ENCODE results near the gene GARIN5B.

The GARIN5B gene

DNA sequence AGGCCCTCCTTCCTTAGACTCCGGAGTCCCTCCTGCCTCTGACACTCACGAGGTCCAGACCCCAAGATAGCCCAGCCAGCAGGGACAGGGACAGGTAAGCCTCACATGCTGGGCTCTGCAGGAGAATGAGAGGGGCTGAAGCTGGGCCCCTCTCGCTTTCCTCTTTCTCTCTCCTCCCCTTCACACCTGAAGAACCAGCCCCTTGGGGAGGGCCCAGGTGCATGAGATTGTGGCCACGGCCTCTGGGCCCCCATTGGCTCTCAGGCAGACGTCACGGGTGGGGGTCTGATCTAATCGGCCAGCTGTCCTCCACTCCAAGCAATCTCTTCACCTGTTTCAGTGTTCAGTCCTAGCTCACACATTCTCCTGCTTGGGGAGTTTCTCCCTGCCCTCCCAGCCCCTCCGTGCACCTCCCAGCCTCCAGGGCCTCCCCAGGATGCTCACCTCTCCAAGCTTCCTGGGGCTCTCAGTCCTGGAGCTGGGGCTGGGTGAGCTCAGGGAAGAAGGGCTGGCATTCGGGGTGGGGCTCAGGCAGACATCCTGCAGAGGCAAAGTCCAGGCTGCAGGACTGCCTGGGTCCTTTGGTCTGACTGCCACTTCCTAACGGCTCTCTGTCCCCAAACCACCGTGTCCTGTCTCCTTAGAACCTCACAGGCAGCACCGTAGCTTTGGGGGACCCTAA is 40.7 kb downstream of the GARIN5B start:
- no peak for DNase-seq (ENCODE audit: low spot score)

DNA sequence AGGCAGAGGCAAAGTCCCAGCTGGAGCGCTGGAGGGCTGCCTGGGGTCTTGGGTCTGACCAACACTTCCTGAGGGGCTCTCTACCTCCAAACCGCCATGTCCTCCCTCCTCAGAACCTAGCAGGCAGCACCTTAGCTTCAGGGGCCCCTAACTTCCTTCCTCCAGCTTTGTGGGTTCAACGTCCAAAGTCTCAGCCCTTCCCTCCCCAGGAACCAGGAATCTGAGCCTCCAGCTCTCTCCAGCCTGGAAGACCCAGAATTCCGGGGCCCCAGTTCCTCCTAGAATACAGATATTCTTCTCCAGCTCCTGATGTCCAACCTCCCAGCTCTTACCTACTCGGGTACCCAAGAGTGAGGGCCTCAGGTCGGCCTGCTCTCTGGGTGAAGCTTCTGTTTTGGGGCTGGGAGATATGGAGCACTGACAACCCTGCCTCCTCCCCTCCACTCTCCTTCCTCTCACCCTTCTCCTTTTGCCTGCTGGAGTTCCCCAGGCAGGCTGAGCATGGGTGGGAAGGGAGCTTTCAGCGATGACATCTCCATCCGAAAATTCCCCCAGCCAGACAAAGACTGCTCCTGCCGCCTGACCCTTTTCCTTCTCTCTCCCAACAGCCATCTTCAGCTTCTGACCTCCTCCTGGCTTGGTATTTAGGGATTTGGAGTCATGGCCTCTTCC is 41.5 kb downstream of the GARIN5B start:
- no peak for DNase-seq (ENCODE audit: low spot score)

DNA sequence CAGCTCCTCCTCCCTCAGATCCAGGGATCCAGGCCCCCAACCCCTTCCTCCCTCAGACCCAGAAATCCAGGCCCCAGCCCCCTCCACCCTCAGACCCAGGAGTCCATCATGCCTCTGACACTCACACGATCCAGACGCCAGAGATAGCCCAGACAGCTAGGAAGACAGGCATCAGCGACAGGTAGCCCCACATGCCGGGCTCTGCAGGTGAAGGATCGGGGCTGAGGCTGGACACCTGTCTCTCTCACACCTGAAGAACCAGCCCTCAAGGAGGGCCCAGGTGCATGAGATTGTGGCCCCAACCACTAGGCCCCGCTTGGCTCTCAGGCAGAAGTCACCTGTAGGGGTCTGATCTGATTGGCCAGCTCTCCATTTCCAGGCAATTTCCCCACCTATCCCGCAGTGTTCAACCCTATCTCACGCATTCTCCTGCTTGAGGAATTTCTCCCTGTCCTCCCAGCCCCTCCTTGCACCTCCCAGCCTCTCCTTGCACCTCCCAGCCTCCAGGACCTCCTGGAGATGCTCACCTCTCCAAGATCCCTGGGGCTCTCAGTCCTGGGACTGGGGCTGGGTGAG is 42.1 kb downstream of the GARIN5B start:
- DNase-seq (ENCODE audit: low spot score) = no peak

DNA sequence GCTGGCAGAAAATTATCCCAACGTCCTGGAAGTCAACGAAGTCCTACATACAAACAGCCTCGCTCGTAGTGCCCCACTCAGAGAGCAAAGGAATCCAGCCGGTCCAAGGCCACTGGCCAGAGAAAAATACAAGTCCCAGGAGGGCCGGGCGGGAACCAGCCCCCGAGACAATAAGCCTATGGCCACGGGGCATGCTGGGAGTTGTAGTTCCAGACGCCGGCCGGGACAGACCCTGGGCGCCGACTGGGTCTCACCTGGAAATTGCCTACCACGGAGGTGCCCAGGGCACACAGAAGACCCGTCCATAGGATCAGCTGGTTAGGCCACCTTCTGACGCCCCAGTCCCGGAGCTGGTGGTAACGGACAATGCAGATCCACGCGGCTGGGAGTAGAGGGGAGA is 43.3 kb downstream of the GARIN5B start:
- peak; percentile 78 for DNase-seq (ENCODE audit: low spot score)

DNA sequence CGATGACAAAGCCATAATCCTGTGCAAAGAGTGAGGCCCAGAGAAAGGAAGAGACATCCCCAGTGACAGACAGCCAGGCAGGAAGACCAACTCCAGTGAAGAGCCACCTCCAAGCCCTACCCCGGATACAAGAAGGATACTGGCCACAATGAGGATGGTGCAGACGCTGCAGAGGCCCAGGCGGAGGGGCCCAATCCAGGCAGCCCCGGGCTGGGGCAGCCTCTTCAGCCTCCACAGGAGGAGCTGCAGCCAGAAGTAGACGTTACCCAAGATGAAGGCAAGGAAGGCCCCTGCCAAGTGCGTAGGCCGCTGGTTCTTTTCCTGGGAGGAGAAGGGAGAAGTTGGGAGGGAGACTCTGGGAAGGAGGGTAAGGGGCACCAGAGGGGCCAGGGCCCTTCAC is 46.4 kb downstream of the GARIN5B start:
- no peak for DNase-seq (ENCODE audit: low spot score)

DNA sequence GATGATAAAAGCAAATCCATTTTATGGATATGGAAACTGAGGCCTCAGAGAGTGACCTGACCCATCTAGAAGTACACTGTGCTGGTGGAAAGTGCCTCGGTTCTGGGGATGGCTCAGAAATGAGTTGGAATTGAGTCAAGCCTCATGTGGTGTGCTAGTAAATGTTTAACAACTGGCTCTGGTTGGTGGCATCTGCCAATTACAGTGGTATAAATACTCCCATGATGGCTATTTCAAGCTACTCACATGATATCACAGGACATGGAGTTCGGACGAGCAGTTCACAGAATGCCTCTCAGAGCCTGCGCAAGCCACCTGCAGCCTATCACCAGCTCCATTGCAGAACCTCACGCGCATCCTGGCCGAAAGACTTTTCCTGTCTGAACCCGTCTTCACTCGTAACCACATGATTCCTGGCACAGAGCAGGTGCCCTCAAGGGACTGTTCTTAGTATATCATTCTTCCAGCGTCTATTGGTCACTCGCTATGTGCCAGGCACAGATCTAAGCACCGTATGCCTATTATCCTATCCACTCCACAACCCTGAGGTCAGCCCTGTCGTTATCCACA is 47.0 kb downstream of the GARIN5B start:
- DNase-seq (ENCODE audit: low spot score) = no peak

DNA sequence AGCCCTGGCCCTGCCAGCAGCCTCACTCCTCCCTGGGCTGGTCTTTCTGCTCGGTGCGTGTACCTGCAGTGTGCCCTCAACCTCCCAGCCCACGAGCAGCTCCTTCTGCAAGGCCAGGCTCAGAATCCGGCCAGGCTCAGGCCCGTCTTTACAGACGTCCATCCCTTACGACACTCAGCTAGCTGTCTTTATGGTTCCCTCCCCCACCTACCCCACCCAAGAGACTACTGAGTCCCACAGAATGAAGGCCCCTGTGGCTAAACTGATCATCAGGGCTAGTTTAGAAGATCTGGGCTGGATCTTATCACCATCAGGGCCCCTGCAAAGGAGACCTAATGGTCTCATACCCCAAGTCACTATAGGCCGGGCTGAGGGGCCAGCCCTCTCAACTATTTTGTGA is 48.7 kb downstream of the GARIN5B start:
- DNase-seq (ENCODE audit: low spot score) = no peak

DNA sequence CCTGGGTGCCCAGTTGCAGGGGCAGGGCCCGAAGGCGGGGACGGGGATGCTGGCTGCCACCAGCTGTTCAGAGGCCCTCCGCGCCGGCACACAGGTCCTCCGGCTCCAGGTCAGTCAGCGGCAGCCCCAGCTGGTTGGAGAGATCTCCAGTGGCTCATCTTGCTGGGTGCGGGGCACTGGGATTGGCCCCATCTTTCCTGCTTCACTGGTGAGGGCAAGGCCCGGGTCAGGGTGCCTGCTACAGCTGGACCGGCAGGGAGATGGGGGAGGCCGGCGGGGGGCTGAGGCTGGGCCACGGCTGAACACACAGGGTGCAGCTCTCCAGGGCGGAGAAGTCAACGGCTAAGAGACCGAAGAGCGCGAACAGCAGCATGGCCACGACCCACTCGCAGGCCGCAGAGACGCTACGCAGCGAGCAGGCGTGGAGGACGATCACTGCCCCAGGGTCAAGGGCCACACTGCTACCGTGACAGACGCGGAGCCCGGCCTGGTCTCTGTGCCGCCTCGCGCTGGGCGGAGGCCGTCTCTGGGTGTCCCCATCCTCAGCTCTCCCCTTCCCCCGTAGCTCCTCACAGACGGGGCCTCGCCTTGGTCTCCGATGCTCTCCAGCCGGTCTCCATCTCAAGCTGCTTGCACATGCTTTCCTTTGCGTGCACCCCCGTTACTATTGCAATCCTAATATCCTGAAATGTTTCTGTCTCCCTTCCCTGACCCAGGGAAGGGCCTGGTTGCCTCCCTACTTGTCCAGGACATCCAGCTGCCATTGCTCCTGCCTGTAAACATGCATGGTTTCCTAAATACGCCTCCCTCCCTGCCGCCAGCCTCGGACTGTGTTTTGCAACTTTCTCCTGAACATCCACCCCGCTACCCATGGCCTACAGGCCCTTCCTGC is 50.2 kb downstream of the GARIN5B start:
- DNase-seq (ENCODE audit: low spot score) = no peak

DNA sequence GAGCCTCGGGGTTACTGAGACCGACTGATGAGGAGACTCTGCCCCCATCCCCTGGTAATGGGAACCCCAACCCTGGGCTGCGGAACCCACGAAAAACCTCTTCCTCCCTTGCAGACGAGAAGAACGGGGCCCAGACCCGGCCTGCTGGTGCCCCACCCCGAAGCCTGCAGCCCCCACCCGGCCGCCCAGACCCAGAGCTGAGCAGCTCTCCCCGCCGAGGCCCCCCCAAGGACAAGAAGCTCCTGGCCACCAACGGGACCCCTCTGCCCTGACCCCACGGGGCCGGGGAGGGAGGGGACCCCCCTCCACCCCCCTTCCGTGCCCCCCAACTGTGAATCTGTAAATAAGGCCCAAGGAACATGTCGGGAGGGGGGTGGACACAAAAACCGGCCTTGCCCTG is 51.3 kb downstream of the GARIN5B start:
- DNase-seq (ENCODE audit: low spot score) = no peak

DNA sequence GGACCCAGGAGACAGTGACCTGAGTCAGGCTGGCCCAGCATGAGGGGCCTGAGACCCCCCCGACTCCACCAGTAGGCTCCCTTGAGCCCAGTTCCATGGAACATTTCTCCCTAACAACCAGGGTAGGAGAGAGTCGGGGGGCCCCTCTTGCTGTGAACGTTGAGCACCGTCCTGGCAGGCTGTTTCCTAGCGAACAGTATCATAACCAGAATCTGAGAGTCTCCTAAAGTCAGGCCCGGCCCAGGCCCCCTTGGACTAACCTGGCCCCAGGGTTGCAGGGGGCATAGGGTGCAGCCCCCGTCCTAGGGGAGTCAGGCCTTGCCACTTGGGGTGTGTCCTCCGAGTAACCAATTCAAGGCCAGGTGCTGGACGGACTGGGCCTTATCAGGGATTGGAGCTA is 51.7 kb downstream of the GARIN5B start:
- DNase-seq (ENCODE audit: low spot score) = no peak

DNA sequence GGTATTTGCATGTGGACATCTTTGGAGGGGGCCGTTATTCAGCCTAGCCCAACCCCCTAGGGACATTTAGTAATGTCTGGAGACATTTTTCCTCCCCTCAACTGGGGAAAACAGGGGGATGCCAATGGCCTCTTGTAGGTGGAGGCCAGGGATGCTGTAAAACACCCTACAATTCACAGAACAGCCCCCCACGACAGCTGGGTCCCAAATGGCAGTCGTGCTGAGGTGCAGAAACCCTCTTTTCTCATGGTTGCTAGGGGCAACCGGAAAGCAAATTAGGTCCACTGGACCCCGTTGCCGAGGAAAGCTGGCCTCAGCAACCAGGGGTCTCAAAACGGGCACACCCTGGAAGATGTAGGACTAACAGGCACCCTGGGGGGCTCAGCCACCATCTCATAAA is 52.6 kb downstream of the GARIN5B start:
- no peak for DNase-seq (ENCODE audit: low spot score)

DNA sequence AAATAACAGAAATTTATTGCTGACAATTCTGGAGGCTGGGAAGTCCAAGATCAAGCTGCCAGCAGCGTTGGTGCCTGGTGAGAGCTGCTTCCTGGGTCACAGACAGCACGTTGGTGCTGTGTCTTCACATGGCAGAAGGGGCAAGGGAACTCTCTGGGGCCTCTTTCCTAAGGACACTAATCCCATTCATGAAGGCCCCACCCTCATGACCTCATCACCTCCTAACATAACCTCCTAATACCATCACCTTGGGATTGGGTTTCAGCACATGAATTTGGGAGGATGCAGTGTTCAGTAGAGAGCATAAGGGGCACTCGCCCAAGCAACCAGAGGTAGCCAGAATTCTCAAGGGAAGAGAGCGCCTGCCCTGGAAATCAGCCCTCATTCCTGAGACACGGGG is 53.6 kb downstream of the GARIN5B start:
- DNase-seq (ENCODE audit: low spot score) = no peak

DNA sequence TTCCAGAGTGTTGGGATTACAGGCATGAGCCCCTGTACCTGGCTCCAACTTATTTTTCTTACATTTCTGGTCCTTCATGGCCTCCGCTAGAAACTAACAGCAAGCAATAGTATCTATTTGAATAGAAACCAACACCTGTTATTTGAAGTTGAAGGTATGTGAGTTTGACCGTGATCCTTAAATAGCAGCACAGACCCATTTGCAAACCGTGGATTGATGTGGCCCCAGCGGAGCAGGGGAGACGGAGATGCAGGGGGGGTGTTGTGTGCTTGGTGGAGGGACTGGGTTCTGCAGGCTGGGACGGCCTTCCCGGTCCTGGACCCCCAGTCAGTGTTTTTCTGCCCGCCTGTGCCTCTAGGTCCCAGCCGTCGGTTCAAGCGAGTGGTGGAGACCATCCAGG is 54.8 kb downstream of the GARIN5B start:
- DNase-seq (ENCODE audit: low spot score) = no peak

DNA sequence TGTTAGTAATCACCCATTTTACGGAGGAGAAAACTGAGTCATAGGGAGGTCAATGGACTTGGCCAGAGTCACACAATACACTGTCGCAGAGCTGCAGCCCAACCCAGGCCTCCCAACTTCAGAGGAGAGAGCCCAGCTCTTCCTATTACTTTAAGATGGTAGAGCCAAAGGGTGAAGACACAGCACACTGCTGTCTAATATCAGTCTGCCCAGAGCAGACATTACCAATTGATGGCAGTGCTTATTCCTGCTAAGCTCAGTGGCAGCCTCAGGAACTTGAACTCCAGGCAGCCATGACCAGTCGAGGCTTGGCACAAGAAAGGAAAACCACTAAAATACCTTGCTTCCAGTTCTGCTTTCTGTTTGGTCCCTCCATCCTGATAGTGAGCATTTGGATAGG is 56.3 kb downstream of the GARIN5B start:
- DNase-seq (ENCODE audit: low spot score) = no peak

DNA sequence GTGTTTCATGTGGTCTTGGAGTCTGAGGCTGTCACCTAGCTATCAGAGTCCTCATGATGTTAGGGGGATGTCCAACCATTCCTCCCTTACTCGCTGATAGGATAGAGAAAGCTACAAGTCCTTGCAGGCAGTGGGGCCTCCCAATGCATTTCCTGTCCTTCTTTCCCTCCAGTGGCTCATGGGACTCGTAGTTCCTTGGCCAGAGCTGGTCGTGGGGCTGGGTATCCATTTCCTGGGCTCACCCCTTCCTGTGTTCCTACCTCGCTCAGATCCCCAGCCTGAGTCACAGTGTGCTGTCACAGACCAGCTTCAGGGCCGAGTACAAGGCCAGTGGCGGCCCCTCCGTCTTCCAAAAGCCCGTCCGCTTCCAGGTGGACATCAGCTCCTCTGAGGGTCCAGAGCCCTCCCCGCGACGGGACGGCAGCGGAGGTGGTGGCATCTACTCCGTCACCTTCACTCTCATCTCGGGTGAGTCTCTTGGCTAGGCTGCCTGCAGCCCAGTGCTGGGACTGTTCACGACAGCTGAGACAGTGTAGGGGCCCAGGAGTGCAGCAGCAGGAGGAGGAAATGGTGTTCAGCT is 57.0 kb downstream of the GARIN5B start:
- no peak for DNase-seq (ENCODE audit: low spot score)

DNA sequence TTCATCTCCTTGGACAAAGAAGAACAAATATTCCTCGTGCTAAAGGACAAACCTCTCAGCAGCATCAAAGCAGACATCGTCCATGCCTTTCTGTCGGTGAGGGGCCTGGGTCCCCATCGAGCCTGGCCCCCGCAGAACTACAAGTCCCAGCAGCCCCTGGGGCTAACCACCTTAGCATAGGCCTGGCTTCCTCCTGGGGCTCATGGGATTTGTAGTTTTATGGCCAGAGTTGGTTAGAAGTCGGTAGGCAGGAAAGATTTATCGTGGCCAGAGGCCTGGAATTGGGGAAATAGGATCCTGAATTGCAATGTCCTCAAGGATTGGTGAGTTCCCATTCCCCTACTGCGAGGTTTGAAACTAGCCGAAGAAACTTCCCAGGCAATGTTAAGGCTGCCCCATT is 57.6 kb downstream of the GARIN5B start:
- DNase-seq (ENCODE audit: low spot score) = peak; percentile 58

DNA sequence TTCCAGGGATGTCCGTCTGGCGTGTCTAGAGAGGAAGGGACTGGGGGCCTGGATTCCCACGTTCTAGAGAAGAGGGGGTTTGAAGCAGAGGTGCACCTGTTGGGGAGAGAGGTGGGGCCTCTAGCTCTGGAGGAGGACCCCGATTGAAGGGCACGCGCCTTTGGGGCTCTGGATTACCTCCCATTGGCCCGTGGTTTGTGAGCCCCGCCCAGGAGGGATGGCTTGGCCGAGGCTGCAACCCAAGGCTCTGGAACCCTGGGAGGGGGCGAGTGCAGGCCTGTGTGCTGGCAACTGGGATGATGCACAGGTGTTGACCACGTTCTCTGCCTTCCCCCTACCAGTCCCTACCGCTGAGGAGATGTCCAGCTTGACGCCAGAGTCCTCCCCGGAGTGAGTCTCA is 58.1 kb downstream of the GARIN5B start:
- no peak for DNase-seq (ENCODE audit: low spot score)

All from AG20443 (cell line).